ELR (cell line): ENCODE measurements around the gene NETO1.

Experiments
- DNase-seq: peaks from one replicate; pipeline ENCODE4 v3.0.0-alpha.2; 2015; ENCODE audit warnings: low read depth

NETO1 gene

DNA sequence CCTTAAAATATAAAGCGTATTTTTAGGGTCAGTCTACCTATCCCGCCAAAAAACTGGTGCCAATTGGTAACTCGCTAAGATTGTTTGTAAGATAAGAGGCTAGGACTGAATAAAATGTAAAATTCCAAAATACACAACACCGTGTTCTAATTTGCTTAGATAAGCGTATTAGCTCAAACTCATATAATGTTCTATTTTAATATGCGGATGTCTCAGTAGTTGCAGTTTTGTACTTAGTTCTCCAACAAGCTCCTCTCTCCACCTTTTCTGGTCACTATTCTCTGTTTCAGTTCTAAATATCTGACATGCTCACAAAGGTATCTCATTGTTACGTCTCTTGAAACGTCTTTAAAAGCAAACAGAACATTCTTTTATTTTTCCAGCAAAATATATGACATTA is 24.0 kb downstream of the NETO1 start:
- no peak for DNase-seq

DNA sequence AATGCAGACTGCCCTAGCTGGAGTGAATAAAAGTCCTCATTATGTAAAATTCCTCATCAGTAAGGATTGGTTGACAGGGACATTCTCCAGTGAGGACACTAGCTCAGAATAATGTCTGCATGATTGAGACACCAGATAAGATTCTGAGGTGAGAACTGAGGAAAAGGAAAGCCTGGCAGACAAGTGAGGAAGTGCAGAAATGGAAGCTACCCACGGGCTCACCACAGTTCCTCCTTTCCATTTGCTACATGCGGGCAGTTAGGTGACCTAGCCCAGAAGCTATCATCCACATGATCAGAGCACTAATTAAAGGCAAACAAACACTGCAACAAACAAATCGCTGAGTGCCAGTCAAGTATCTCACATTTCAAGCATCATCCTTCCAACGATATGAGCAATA is 27.7 kb downstream of the NETO1 start:
- DNase-seq = no peak

- DNase-seq = no peak
Measured at GRCh38 chr18:72834731-72835130, 33.1 kb downstream of the NETO1 start.

GRCh38 chr18:72833471-72833870 is 34.3 kb downstream of the NETO1 start:
- DNase-seq = peak; percentile 2

DNA sequence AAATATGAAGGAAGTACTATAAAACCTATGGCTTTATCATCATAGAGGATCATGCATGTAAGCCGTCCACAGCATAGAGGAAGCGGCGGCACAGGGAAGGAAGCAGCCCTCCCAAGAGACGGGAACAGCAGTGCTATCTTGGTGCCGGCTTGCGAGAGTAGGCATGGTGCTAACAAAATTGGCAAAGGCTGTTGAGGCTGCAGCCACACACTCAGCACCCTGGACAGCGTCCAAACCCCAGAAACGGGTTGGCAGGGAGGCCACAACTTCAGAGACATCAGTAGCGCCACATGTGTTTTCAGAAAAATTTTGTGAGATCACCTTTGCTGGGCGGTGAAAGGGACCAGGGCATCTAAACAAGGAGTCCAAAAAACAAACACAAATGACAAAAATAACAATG is 37.7 kb downstream of the NETO1 start:
- no peak for DNase-seq

DNA sequence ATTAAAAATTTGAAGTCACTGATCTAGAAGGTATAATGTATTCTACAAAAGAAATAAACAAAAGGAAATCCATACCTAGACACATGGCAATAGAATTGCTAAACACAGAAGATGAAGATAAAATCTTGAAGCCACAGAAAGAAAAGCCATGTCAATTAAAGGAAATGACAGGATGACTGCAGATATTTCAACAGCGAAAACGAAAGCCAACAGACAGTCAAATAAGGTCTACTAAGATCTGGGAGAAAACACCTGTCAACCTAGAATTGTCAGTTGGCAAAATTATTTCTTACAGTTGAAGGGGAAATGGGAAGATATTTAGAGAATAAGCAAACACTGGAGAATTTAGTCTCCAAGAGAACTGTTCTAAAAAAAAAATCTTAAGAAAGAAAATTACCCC is 39.2 kb downstream of the NETO1 start:
- DNase-seq = no peak

- no peak for DNase-seq
Measured at GRCh38 chr18:72826736-72827135, 41.1 kb downstream of the NETO1 start.

DNA sequence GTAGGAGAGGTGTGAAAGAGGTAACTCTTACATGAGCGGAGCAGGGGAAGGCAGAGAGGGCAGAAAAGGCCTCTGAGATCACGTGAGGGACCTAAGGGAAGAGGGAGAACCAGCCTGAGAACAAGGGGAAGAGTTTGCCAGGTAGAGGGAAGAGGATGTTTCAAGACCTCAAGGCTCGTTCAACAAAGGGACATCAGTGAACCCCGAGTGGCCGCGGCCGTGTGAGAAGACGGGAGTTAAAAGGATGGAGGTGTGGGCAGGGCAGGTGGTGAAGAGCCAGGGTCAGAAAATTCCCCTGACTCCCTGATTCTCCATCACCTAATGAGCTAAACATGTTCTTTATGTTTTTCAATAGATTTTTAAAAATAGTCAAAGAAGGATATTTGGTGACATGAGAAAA is 44.4 kb downstream of the NETO1 start:
- DNase-seq = no peak

DNA sequence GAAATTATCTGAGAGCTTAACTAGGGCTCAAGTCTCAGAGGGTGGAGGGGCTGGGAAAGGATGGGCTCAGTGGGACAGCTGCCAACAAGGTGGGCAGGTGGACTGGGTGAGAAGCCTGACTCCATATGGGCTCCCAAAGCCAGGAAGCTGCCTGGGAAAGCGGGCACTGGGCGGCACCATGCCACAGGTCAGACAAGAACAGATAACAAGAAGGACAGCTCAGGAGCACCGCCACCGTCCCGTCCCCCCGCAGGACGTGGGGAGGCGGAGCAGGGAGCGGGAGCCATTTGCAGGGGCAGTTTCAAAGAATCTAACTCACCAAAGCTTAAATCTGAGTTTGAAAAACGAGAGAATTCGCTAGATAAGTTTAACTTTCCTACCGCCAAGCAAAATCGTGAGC is 45.6 kb downstream of the NETO1 start:
- DNase-seq = no peak

DNA sequence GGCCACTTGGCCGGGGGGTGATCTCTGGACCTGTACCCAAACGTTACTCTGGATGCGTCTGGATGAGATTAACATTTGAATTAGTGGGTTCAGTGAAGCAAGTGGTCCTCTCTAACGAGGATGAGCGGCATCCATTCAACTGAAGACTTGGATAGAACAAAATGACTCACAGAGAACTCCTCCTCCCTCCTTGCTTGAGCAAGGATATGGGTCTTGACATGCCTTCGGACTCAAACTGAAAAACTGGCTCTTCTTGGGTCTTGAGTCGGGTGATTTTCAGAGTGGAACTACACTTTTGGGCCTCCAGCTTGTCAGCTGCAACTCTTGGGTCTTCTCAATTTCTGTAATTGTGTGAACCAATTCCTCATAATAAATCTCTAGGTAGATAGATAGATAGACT is 47.2 kb downstream of the NETO1 start:
- DNase-seq = no peak

- no peak for DNase-seq
Measured at GRCh38 chr18:72819050-72819449, 48.7 kb downstream of the NETO1 start.

GRCh38 chr18:72811047-72811446 is 56.7 kb downstream of the NETO1 start:
- no peak for DNase-seq

DNA sequence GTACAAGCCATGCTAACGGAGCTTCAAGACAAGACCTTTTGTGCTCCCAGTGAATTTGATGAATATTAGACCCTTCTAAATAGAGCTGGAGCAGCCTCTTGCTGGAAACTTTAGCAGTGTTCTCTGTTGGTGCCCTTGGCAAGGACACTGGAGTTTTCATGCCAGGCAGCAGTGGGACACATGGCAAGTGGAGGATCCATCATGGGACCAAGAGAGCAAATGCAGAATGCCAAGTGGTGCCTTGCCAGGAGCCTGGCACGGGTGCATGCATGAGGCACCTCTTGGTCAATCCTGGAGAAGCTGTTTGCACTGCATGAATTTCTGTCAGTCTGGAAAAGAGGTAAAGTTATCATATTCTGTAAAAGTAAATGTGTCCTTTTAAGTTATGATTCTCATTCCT is 59.1 kb downstream of the NETO1 start:
- no peak for DNase-seq

DNA sequence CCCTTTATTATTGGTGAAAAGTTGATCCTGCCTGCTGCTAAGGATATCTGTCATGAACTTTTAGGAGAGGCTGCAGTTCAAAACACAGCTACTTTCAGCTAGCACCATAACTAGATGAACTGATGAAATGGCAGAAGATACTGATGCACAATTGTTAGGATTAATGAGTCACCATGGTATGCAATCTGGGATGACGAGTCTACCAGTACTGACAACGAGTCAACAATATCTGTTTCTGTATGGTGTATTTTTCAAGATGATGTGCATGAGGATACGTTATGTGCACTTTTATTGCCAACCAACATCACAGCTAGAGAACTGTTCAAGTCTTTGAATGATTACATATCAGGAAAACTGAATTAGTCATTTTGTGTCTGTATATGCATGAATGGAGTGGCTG is 68.7 kb downstream of the NETO1 start:
- DNase-seq = no peak

DNA sequence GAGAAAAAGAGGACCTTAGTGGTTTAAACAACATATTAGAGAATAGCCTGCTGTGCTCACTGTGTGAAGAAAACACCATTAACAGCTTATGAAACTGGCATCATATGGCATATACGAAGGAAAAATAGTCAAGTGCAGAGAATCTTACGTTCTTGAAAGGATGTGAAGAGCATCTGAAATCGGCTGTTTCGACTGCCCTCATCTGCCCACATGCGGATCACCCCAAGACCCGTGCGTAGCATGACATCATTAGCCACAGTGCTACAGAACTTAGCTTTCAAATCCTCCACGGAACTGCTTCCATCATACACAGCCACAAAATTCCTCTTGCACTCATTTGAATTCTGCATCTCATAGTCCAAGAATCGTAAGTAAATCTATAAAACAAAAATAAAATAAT is 84.3 kb downstream of the NETO1 start:
- DNase-seq = no peak

GRCh38 chr18:72774914-72775313 is 92.9 kb downstream of the NETO1 start:
- no peak for DNase-seq

GRCh38 chr18:72772916-72773315 is 94.9 kb downstream of the NETO1 start:
- DNase-seq = no peak

DNA sequence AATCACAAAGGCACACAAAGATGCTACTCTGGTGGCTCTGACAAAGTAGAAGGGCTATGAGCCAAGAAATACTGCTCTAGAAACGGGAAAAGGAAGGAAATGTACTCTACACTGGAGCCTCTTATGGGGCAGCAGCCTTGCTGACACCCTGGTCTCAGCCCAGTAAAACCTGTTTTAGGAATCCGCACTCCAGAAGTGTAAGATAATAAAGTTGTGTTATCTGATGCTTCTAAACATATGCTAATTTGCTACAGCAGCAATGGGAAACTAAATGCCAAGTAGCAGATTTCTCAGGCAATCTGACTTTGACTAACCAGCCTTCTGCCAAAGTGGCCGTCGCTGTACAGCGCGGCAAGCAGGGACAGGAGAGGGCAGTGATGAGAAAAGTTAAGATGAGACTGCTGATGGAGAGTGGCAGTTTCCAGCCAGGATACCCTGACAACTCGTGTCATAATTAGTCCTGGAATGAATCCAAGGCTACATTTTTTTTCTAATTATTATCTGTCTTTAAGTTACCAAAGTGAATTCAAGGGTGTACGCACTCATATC is 99.0 kb downstream of the NETO1 start:
- no peak for DNase-seq

DNA sequence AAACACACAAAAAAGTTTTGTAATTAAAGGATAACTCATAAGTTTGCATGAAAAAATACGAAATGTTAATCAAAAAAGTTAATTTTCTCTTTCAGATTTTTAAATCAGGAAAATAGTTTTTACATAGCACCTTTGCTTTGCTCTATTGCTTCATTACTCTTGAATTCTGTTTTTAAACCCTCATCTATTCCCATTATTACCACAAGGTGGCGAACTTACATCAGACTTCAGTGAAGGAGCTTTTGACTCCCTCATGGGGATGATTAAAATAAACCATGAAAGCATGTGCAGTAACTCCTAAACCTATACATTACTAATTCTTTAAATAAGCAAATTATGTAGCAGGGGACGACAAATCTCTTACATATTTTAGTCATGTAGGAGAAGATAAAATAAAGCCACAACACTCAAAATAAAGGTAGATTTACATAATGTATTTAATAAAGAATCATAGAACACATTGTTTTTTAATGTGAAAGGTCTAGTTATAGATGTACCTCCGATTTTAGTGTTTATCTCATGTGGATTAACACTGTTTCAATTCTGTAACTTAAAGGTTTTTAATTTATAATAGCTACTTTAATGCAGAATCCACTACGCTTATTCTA is 105.2 kb downstream of the NETO1 start:
- peak; percentile 56 for DNase-seq

DNA sequence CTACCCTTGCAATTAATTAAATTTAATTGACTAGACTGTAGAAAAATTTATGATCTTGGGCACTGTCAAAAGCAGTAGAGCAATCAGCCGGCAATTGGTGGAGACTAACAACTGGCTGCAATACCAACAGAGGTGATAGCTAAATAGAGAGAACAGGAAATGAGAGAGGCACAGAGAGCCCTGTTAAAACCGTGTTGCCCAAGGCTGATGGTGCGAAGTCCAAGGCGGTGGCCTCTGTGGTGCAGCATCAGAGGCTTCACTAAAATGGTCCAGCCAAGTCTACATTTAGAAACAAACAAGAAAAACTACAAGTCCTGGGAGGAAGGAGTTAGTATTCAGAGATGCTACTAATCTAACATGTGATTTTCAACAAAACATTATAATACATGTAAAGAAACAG is 115.6 kb downstream of the NETO1 start:
- DNase-seq = no peak

DNA sequence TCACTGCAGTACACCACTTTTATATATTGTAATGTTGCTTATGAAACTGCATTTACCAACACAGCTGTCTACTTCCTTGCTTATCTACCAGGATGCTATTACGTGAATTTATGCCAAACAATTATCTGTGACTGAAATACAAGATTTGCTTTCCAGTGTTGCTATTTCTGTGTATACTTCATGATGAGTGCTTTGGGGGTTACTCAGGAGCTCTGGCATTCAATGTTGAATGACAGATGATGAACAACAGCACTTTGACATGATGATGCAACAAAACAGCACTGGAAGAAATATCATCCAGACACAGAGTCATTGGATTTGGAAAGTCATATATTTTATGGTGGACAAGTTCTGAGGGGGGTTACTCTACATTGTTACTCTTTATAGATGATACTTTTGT is 125.8 kb downstream of the NETO1 start:
- DNase-seq = no peak

DNA sequence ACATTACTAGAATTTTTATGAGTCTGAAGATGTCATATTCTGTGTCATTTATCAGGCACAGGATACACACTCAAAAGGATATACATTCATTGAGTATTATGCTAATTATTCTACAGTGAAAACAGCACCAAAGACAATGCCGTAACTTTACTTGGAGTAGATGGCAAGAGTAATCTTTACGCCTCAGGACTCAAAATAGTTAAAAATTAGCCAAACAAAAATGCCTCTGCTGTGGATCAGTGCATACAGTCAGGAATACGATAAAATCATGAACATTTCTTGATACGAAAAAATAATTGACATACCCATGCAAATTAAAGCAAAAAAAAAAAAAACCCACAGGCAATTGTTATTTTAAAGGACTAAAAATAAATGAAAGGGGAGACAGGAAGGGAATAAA is 129.7 kb downstream of the NETO1 start:
- DNase-seq = no peak

GRCh38 chr18:72727776-72728175 is 140.0 kb downstream of the NETO1 start:
- DNase-seq = no peak

- DNase-seq = no peak
Measured at GRCh38 chr18:72727038-72727655, 140.6 kb downstream of the NETO1 start.
